ENCODE measurements around the gene AADAT. TPM values are rescaled to one million over a fixed set of nuclear protein-coding genes. Genes with fewer than 3 reads are reported as not detected.

The AADAT gene
- total and polyA plus RNA-seq, 2 of the 8 experiments (the other 6 are each of a cell fraction or from before 2014, with no cell fraction given) = 6.1 to 7.7 TPM

DNA sequence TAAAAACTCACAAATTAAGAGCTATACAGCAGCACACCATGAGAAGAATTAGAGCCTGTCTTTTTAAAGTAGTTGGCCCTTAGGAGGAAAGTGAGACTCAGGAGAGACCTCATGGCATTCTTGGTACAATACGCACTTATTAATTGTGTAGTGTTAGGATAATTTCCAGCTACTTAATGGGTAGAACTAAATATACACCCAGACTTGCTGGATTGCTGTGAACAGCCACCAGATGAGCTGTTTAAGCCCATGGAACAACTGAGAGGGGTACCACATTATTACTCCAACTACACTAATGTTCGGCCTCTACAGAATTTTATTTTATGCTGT, 77.2 kb downstream of the AADAT start:
- Histone ChIP-seq H4K20me1 (replicated peaks in 1 of 2; ENCODE audit: control insufficient read depth in 1 of 2, insufficient read depth in 2 of 2, low read length in 2 of 2) (no peaks in the 10 kb centered on the region), H3K9me3 (ENCODE audit: insufficient read depth in 2 of 2, low read depth in 1 of 2, low read length in 1 of 2) (no peaks in the 10 kb centered on the region), H3K9ac (replicated peaks in 1 of 4; ENCODE audit: extremely low read depth in 1 of 4, low read depth in 3 of 4, low read length in 3 of 4) (no peak overlapping the region), H4K8ac (ENCODE audit: extremely low read depth, insufficient read depth, low read length) (no peak overlapping the region), H2BK15ac (ENCODE audit: low read length) (no peak overlapping the region), H3K36me3 (ENCODE audit: control insufficient read depth in 2 of 4, insufficient read depth in 4 of 4, low read length in 3 of 4) (no peaks in the 10 kb centered on the region; a peak in 1 of 8 replicates), H3K4me2 (ENCODE audit: insufficient read depth in 1 of 2, low read depth in 2 of 2, low read length in 2 of 2) (no peak overlapping the region), H3K23me2 (ENCODE audit: low read depth, low read length) (no peaks in the 10 kb centered on the region), H2AFZ (ENCODE audit: low read length) (no peak overlapping the region), H3K18ac (ENCODE audit: extremely low read depth, low read length) (no peak overlapping the region), H2BK120ac (replicated peaks; ENCODE audit: low read depth, low read length) (no peak overlapping the region), H3K23ac (ENCODE audit: insufficient read length) (no peak overlapping the region), H3K79me2 (ENCODE audit: control insufficient read depth in 1 of 2, insufficient read depth in 2 of 2, low read length in 2 of 2) (no peaks in the 10 kb centered on the region; a peak in 1 of 4 replicates), H3K27me3 (replicated peaks in 1 of 4; ENCODE audit: control insufficient read depth in 3 of 4, extremely low read depth in 1 of 4, insufficient read depth in 3 of 4, low read length in 3 of 4) (no peaks in the 10 kb centered on the region), H4K5ac (ENCODE audit: insufficient read length, low read depth, low read length) (no peak overlapping the region), H4K91ac (replicated peaks; ENCODE audit: insufficient read length, low read length) (no peak overlapping the region), H3K56ac (replicated peaks; ENCODE audit: insufficient read length, low read depth, low read length) (no peak overlapping the region), H3K79me1 (ENCODE audit: low read depth, low read length) (no peaks in the 10 kb centered on the region; the same call in 1 of the 2 replicates), H2BK5ac (ENCODE audit: low read depth, low read length) (no peak overlapping the region), H3K14ac (ENCODE audit: insufficient read length) (no peak overlapping the region), H3K27ac (ENCODE audit: low read depth, low read length) (no peak overlapping the region), H2BK20ac (ENCODE audit: low read length) (no peak overlapping the region), H3K4me3 (ENCODE audit: extremely low read depth in 1 of 4, insufficient read depth in 2 of 4, low read depth in 3 of 4, low read length in 4 of 4) (no peak overlapping the region), H2BK12ac (ENCODE audit: low read depth, low read length) (no peak overlapping the region), H3K4me1 (replicated peaks in 1 of 4; ENCODE audit: control insufficient read depth in 3 of 4, insufficient read depth in 4 of 4, low read length in 3 of 4) (peaks cover 0 to 7% (median 1%) of the 10 kb centered on the region in 4 experiments; a peak in 1 of 7 replicates), H3K4ac (replicated peaks; ENCODE audit: insufficient read length, low read depth, low read length) (no peak overlapping the region), H2AK5ac (ENCODE audit: low read depth, low read length) (no peak overlapping the region)
- ChIA-PET CTCF (ENCODE audit: partially characterized antibody) (interaction anchor here (0.6 to 1.8 kb wide), 3 partner anchors 12 to 90 kb away, joined by 3 to 10 read pairs (median 3); partner anchors contain the start of gene MFAP3L), POLR2A (ENCODE audit: partially characterized antibody) (interaction anchor here (1.0 kb wide), 3 partner anchors 9 to 34 kb away, joined by 3 to 4 read pairs (median 3); no protein-coding TSS in a partner anchor)
- no peak for FAIRE-seq
- 93% methylated on average over 2 of the region's 2 CpGs; no CpG with 5 or more reads in 1 of the 2 experiments for WGBS, 2 experiments (ENCODE audit: extremely low coverage in 1 of 2, insufficient coverage in 1 of 2, insufficient read length in 1 of 2, insufficient replicate concordance in 2 of 2, low coverage in 1 of 2, low lambda C conversion rate in 2 of 2, missing lambda C conversion rate in 1 of 2)
- DNase-seq (ENCODE audit: low read depth in 1 of 2, low spot score in 2 of 2) = no peak
- TF ChIP-seq EGR1 (IDR thresholded peaks at IDR 0.05; ENCODE audit: borderline replicate concordance, low read depth, low read length) (no peak), JUN (IDR thresholded peaks at IDR 0.05; ENCODE audit: low read depth, low read length) (no peak), SAP30 (IDR thresholded peaks at IDR 0.05; ENCODE audit: insufficient read depth, insufficient replicate concordance, low read length) (no peak), POLR2AphosphoS5 (IDR thresholded peaks at IDR 0.05; ENCODE audit: low read depth, low read length) (no peak), GTF2F1 (IDR thresholded peaks at IDR 0.05; ENCODE audit: borderline replicate concordance, low read depth, low read length) (no peak), SIRT6 (IDR thresholded peaks at IDR 0.05; ENCODE audit: low read length) (no peak), CHD2 (IDR thresholded peaks at IDR 0.05; ENCODE audit: low read length) (no peak), CREB1 (IDR thresholded peaks at IDR 0.05) (no peak), TEAD4 (IDR thresholded peaks at IDR 0.05; ENCODE audit: low read depth, low read length) (no peak), ASH2L (IDR thresholded peaks at IDR 0.05; ENCODE audit: low read length) (no peak), RBBP5 (IDR thresholded peaks at IDR 0.05; ENCODE audit: borderline replicate concordance, low read depth, low read length) (no peak), HDAC6 (IDR thresholded peaks at IDR 0.05; ENCODE audit: low read depth, low read length) (no peak), FOSL1 (IDR thresholded peaks at IDR 0.05; ENCODE audit: insufficient read depth, low read depth, low read length) (no peak), ZNF274 (IDR thresholded peaks at IDR 0.05; ENCODE audit: borderline replicate concordance, extremely low read depth, low read length) (no peak), RFX5 (IDR thresholded peaks at IDR 0.05; ENCODE audit: borderline replicate concordance, low read depth, low read length) (no peak)

Measured in H1 (cell line).